ENCODE results near the gene DNM3. TPM values are rescaled to one million over a fixed set of nuclear protein-coding genes. Genes with fewer than 3 reads are reported as not detected.

Gene DNM3
- total and polyA plus RNA-seq, 2 of the 8 experiments (the other 6 are each of a cell fraction or from before 2014, with no cell fraction given) = 2.0 to 8.5 TPM

DNA sequence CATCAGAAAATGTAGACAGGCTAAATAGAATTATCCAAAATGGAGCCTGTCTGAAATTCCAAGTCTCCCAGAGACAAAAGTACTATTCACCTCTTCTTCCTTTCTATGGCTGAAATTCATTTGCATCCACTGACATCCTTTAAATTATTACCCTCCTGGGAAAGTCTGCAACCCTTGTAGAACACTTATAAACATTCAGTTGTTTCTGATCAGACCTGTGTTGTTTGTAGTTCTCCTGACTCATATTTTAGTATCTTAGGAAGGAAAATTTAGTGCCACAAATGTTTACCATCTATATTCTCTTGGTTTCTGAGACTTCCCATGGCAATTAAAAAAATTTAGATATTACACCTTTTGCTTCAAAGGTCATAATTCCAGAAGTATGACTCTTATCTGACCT is 509.6 kb downstream of the DNM3 start:
- Histone ChIP-seq H2BK12ac (ENCODE audit: low read depth, low read length) (no peak overlapping the region), H3K4ac (replicated peaks; ENCODE audit: insufficient read length, low read depth, low read length) (no peak overlapping the region), H3K36me3 (ENCODE audit: control insufficient read depth in 2 of 4, insufficient read depth in 4 of 4, low read length in 3 of 4) (0 out of 8 replicates have a peak, but pooled peaks cover 0 to 3% (median 0%) of the 10 kb centered on the region in 4 experiments), H2AK5ac (ENCODE audit: low read depth, low read length) (no peak overlapping the region), H3K9me3 (ENCODE audit: insufficient read depth in 2 of 2, low read depth in 1 of 2, low read length in 1 of 2) (peaks cover 0 to 5% of the 10 kb centered on the region in 2 experiments; a peak in 2 of 4 replicates), H3K56ac (replicated peaks; ENCODE audit: insufficient read length, low read depth, low read length) (no peak overlapping the region), H3K23me2 (ENCODE audit: low read depth, low read length) (no peaks in the 10 kb centered on the region), H4K91ac (replicated peaks; ENCODE audit: insufficient read length, low read length) (no peak overlapping the region), H3K23ac (ENCODE audit: insufficient read length) (no peak overlapping the region), H4K5ac (ENCODE audit: insufficient read length, low read depth, low read length) (no peak overlapping the region), H3K27me3 (replicated peaks in 1 of 4; ENCODE audit: control insufficient read depth in 3 of 4, extremely low read depth in 1 of 4, insufficient read depth in 3 of 4, low read length in 3 of 4) (no peaks in the 10 kb centered on the region), H3K4me3 (ENCODE audit: extremely low read depth in 1 of 4, insufficient read depth in 2 of 4, low read depth in 3 of 4, low read length in 4 of 4) (no peak overlapping the region), H2BK5ac (ENCODE audit: low read depth, low read length) (no peak overlapping the region), H2BK20ac (ENCODE audit: low read length) (no peak overlapping the region), H3K79me2 (ENCODE audit: control insufficient read depth in 1 of 2, insufficient read depth in 2 of 2, low read length in 2 of 2) (no peaks in the 10 kb centered on the region), H3K14ac (ENCODE audit: insufficient read length) (no peak overlapping the region), H3K27ac (ENCODE audit: low read depth, low read length) (no peak overlapping the region), H2BK120ac (replicated peaks; ENCODE audit: low read depth, low read length) (no peak overlapping the region), H3K79me1 (ENCODE audit: low read depth, low read length) (no peaks in the 10 kb centered on the region), H2AFZ (ENCODE audit: low read length) (no peak overlapping the region), H2BK15ac (ENCODE audit: low read length) (no peak overlapping the region), H4K8ac (ENCODE audit: extremely low read depth, insufficient read depth, low read length) (no peak overlapping the region), H3K4me1 (replicated peaks in 1 of 4; ENCODE audit: control insufficient read depth in 3 of 4, insufficient read depth in 4 of 4, low read length in 3 of 4) (peaks cover 0 to 3% (median 1%) of the 10 kb centered on the region in 4 experiments; a peak in 1 of 7 replicates), H3K9ac (replicated peaks in 1 of 4; ENCODE audit: extremely low read depth in 1 of 4, low read depth in 3 of 4, low read length in 3 of 4) (no peak overlapping the region), H3K4me2 (ENCODE audit: insufficient read depth in 1 of 2, low read depth in 2 of 2, low read length in 2 of 2) (no peak overlapping the region), H3K18ac (ENCODE audit: extremely low read depth, low read length) (no peak overlapping the region), H4K20me1 (replicated peaks in 1 of 2; ENCODE audit: control insufficient read depth in 1 of 2, insufficient read depth in 2 of 2, low read length in 2 of 2) (no peaks in the 10 kb centered on the region)
- CTCF ChIA-PET (ENCODE audit: partially characterized antibody) = interaction anchor here (0.6 to 0.8 kb wide), 2 partner anchors 8 to 1229 kb away, joined by 4 to 6 read pairs; no protein-coding TSS in a partner anchor
- POLR2A ChIA-PET (ENCODE audit: partially characterized antibody) = no interaction called here
- DNase-seq (ENCODE audit: low read depth in 1 of 2, low spot score in 2 of 2) (no peak), FAIRE-seq (no peak)
- no peak for TF ChIP-seq JUND (IDR thresholded peaks at IDR 0.05; ENCODE audit: low read length)
- no peak for TF ChIP-seq TCF12 (IDR thresholded peaks at IDR 0.05; ENCODE audit: low read depth, low read length)
- TF ChIP-seq CREB1 (IDR thresholded peaks at IDR 0.05) = no peak
- TF ChIP-seq, protein P1, sequence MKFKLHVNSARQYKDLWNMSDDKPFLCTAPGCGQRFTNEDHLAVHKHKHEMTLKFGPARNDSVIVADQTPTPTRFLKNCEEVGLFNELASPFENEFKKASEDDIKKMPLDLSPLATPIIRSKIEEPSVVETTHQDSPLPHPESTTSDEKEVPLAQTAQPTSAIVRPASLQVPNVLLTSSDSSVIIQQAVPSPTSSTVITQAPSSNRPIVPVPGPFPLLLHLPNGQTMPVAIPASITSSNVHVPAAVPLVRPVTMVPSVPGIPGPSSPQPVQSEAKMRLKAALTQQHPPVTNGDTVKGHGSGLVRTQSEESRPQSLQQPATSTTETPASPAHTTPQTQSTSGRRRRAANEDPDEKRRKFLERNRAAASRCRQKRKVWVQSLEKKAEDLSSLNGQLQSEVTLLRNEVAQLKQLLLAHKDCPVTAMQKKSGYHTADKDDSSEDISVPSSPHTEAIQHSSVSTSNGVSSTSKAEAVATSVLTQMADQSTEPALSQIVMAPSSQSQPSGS (IDR thresholded peaks at IDR 0.05; ENCODE audit: low read length) = no peak
- no peak for TF ChIP-seq RXRA (IDR thresholded peaks at IDR 0.05; ENCODE audit: insufficient read depth, low read depth, low read length)
- no peak for TF ChIP-seq SP2 (IDR thresholded peaks at IDR 0.05; ENCODE audit: low read length)
- no peak for TF ChIP-seq HDAC6 (IDR thresholded peaks at IDR 0.05; ENCODE audit: low read depth, low read length)
- TF ChIP-seq MAFK (IDR thresholded peaks at IDR 0.05; ENCODE audit: low read depth, low read length) = no peak

Data from H1 (cell line).